HG03520 (cell line): Measurements from ENCODE around the gene ABCC6.
"Not testable (repeated sequence)": the region's sequence is repeated elsewhere in the genome, so short reads cannot be mapped to it uniquely, and the experiment has no call there.

Source experiments
- ATAC-seq: cut with Tn5 transposase; IDR thresholded peaks from one replicate; pipeline ENCODE4 v1.9.1; 2021; ENCODE audit warnings: mild to moderate bottlenecking, moderate library complexity; ENCODE audit not compliant: unreplicated experiment

Gene ABCC6

DNA sequence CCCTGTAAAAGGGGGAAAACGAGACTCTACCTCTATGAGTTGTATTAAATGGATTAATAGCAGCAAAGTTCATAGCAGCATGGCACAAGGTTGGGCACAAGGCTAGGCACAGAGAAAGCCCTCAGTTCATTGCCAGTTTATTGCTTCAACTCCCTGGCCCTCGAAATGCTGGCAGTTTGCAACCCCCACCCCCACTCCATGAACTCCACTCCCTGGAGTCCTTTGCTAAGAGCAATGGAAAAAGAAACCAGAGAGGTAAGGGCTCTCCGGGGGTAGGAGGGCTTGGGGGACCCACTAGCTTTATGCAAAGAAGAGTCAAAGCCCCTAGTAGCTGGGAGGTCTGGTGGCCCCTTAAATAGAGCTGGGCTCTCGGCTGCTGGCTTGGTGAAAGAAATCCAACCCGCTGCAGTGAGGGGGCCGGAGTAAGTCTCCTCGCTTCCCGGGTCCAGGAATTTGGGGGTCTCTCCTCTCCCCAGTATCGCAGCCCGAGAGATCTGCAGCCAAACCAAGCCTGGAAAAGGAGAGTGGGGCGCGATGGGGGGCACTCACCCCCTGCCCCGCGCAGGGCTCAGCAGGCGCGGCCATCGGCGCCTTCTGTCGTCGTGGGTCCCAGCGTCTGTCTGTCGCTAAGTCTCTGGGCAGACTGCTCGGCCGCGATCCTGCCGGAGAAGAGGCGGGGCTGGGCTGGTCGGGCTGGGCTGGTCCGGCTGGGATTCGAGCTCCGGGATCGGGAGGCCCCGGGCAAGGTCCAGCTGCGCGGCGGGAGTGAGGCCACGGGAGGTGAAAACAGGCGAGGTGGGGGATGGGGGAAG is at the start of gene ABCC6:
Gene ABCC6, minus strand, starts transcription at position 645 of the 812 bp plus-strand sequence. Its CDS starts 60 bp downstream, at position 585.
- not testable (repeated sequence) for ATAC-seq

DNA sequence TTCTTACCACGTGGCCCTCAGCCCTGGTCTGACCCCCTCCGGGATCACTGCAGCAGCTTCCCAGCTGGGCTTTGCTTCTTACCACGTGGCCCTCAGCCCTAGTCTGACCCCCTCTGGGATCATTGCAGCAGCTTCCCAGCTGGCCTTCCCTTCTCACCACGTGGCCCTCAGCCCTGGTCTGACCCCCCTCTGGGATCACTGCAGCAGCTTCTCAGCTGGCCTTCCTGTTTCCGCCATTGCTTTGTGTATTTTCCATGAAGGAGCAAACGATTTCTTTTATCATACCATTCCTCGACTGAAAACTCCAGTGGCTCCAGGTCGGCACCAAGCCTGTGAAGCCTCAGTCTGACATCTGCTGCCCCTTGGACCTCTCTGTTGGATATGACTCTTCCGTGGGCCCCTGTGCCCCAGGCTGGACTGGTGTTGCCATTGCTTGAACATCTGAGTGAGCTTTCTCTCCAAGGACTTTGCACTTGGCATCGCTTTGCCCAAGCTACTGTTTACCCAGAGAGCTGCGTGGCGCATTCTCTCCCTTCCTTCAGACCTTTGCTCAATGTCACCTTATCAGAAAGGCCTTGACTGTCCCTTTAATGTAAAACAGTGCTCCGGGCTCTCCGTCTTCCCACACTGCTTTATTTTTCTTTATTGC is 49.4 kb upstream of the ABCC6 start:
- not testable (repeated sequence) for ATAC-seq

DNA sequence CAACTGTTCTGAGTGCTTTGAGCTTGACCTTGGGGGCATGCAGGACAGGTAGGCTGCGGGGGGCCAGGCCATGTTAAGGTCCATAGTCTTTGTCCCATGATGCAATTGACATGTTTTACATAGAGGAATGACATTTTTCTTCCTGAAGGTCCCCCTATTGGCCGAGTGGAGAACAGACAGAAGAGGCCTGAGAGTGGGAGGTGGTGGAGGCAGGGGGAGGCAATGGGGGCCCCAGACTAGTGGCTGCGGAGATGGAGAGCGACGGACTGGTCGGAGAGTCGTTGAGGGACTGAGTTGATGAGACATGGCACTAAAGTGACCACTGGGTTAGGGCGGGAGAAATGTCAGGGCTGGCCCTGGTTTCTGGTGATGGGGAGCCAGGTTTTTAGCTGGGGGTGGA is 48.4 kb upstream of the ABCC6 start:
- ATAC-seq = not testable (repeated sequence)

DNA sequence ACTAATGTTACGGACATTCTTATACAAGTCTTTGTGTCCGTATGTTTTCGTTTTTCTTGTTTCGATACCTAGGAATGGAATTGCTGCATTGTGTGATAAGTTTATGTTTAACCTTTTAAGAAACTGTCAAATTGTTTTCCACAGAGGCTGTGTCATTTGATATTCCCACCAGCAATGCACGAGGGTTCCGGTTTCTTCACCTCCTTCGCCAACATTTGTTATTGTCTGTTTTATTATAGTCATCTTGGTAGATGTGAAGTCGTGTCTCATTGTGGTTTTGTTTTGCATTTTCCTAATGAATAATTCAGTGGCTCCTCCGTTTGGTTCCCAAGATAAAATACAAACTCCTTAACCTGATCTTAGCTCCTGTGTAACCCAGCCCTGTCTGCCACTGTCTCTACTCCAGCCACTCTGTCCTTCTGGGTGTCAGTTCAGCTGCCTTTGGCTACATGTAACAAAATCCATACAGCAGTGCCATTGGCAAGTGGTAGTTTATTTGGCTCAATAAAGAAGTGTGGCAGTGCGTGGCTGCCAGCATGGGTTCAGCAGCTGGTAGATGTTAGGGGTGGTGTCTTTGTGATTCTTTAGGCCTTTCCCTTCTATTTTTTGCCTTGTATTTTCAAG is 45.0 kb upstream of the ABCC6 start:
- not testable (repeated sequence) for ATAC-seq

DNA sequence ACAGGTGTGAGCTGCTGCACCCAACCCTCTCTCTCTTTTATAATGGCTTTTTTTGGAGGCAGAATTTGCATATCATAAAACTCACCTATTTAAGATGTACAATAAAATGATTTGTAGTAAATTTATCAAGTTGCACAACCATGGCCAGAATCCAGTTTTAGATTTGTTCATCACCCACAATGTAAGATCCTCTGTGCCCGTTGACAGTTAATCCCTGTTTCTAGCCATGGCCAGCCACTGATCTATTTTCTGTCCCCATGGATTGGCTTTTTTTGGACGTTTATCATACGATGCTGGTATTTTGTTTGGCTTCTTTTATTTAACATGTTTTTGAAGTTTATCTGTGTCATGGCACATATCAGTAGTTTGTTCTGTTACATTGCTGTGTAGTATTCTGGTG is 44.4 kb upstream of the ABCC6 start:
- ATAC-seq = not testable (repeated sequence)

DNA sequence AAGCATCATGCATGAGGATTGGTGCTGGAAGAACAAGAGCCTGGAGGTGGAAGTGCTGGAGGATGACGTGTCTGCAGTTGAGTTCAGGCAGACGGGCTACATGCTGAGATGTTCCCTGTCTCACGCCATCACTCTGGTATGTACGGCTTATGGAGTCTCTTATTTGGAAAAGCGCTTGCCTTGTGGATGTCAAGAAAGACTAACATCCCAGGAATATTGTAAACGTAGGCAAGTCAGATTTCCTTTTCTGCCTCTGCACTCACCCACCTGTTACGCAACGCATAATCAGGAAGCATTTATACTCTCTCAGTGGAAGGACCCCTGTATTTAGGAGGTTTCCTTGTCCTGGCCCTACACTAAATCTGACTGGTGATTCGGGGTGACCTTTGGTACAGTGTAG is 41.8 kb upstream of the ABCC6 start:
- not testable (repeated sequence) for ATAC-seq

DNA sequence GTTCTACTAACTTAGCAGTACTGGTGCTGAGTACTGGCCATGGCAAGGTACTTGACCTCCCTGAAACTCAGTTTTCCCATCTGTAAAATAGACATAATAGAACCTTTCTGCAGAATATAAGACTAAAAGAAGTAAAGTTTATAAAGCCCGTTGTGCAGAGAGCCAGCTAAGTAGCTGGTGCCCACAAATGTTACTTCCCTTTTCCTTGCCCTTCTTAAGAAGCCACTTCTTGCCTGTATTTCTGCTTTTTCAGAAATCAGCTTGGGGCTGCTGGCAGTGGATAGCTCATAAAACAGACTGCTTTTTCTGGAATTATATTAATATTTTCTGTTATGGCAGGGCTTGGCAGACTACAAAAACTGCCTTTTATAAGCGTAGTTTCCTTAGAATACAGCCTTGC is 40.7 kb upstream of the ABCC6 start:
- ATAC-seq = not testable (repeated sequence)

DNA sequence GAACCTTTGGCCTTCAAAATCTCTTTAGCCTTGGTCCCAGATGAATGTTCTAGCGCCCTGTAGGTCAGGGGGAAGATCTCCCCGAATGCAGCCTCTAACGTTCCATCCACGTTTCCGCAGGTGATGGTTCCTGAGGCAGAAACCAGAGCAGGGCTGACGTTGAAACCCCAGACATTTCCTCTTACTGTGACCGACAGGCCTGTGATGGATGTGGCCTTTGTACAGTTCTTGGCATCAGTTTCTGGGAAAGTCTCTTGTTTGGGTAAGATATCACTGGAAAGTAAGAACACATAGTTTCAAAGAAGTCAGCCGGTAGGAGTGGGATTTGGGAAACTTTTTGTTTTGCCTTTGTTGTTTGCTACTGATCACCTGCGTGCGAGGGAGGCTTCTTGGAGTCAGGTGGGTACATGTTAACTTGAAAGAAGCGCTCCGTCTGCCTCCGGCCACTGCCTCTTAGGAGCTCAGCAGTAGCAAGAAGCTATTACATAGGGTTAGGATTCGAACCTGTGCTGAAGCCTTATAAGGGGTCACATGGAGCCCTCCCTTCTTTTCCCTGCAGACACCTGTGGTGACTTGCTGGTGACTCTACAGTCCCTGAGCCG is 39.8 kb upstream of the ABCC6 start:
- not testable (repeated sequence) for ATAC-seq

DNA sequence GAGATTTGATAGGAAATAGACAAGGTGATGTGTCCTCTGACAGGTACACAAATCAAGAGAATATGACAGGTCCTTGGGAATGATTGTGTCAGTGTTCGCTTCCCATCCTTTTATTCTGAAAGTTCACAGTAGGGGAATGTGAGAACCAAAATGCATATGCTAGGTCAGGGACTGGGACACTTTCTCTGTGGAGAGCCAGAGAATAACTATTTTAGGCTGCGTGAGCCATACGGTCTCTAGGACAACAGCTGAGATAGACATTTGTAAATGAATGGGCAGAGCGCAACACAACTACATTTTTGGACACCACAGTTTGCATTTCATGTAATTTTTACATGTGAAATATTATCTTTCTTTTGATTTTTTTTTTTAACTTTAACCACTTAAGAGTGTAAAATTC is 36.7 kb upstream of the ABCC6 start:
- not testable (repeated sequence) for ATAC-seq

DNA sequence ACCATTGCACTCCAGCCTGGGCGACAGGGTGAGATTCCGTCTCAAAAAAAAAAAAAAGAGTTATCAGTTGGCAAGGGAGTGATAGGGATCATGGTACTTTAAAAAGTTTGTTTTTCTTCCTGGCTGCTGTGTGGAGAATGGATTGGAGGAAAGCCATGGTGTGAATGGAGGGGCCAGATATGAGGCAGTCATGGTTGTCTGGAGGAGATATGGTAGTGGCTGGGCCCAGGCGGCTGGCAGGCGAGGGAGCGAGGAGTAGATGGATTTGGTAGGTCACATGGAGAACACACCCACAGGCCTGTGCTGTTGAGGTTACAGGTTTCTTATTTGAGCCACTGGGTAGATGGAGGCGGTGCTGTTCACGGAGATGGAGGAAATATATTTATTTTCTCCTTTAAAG is 35.5 kb upstream of the ABCC6 start:
- not testable (repeated sequence) for ATAC-seq

DNA sequence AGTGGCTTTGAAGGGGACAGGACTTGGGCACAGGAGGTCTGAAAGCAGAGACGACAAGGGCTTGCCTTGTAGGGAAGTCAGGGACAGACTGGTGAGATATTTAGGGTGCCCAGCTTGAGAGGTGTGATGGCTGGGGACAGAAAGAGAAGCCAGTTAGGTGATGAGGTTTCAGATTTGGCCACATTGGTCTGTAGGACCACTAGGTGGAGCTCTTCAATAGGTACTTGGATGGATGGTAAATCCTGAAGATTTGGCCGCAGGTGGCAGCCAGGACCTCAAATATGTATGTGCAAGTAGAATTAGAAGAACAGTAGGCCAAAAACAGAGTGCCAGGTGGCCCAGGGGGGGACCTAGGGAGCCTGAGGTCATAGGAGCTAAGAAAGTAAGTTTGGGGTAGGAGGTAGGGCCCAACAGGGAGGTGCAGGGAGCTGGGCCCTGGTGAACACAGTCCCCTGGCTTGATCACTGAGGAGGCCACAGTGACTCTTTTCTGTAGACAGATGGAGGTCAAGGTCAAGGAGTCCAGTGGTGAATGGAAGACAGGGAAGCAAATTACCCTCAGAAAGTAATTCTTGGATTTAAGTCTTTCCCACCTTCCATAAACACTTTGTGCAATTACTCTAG is 34.1 kb upstream of the ABCC6 start:
- not testable (repeated sequence) for ATAC-seq

DNA sequence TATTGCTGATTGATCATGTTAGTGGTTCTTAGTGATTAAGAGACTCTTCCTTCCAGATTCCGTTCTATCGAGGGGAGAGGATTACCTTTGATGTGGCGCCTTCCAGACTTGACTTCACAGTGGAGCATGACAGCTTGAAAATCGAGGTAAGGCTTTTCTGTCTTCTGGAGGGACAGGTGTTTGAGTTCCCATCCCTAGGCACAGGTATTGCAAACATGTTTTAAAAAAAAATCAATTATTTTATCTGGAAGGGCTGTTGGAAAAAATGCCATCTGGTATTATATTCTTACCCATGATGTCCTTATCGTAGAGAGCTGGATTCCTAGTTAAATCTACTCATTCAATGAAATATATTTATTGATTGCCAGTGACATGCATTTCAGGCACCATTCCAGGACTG is 29.1 kb upstream of the ABCC6 start:
- not testable (repeated sequence) for ATAC-seq

DNA sequence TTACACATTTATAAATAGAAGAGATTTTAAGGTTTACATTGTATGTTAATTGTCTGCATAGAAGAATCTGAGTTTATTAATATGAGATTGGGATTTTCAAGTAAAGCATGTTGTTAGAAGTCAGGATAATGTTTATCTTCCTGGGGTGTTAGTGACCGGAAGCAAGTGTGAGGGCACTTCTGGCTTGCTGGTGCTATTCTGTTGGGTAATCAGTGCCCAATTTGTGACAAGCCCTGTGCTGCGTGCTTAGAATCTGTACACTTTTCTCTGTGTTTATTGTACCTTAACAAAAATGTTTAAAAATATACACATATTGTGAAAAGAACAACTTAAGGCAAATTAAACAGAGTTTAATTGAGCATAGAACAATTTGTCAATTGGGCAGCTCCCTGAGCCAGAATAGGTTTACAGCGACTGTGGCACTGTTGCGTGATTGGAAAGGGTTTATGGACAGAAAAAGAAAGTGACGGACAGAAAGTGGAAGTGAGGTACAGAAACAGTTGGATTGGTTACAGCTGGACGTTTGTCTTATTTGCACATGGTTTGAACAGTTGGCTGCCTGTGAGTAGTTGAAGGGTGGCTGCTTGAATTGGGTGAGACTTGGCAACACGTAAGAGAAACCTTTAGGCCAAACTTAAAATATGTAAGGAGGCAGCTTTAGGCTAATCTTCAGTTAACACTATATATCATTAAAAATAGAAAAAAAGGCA is 26.5 kb upstream of the ABCC6 start:
- ATAC-seq = not testable (repeated sequence)

DNA sequence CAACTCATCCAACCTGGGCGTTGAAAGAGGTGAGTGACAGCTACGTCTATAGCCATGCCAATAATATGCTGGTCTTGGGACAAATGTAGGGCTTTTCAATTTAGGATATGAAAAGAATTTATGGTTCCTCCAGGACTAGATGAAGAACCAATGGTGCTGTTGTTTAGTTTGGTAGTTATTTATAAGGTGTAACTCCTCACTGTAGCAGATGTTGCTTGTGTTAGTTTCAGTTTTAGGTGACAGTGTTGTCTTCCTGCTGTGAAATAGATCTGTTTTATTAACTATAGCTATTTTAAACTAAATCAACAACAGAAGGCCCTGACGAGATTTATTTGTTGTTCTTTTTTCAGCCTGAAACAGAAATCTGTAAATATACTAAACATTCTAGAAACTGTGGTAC is 24.1 kb upstream of the ABCC6 start:
- not testable (repeated sequence) for ATAC-seq

DNA sequence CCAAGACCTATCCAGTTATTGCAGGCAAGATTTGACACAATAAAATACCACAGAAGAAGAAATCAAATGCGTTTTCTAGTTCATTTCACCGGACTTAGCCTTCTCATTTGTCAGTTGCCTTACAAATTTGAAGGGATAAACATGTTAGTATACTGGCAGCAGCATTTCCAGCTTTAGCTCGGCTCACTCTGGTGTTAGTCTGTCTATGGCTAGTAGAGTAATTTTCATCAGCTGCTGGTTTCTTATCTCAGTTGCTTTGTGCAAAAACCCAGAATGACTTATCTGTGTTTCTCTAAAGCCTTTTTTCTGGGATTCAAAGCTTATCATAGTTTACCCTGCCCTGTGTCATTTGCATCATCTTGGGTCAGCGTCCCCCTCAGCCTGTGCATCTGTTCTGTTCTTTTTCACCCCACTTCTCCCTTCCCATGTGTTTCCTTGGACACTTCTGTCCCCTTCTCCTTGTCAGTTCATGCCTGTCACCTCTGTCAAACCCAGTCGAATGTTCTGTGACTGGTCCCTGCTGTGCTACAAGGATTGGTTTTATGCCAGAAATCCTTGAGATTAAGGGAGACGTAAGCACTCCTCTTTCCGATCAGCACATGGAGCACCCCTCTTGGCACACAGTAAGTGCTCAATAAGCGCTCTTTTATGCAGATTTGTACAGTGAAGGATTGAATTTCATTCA is 23.4 kb upstream of the ABCC6 start:
- not testable (repeated sequence) for ATAC-seq

DNA sequence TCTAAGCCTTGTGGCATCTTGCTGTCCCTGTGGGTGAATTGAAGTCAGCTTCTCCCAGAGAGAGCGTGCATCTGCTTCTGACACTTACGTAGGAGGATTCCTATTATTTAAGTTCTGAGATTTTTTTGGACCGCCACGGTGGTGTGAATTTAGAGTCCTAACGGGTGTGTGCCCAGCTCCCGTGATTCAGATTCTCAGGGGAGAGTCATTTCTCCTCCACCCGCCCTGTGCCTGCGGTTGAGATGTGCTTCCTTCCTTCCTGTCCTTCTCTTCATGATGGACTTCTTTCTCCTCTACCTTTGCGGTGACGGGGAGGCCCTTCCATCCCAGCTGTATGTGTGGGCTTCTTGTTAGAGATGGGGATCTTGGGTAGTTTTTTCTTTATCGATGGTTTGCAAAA is 20.6 kb upstream of the ABCC6 start:
- ATAC-seq = not testable (repeated sequence)

DNA sequence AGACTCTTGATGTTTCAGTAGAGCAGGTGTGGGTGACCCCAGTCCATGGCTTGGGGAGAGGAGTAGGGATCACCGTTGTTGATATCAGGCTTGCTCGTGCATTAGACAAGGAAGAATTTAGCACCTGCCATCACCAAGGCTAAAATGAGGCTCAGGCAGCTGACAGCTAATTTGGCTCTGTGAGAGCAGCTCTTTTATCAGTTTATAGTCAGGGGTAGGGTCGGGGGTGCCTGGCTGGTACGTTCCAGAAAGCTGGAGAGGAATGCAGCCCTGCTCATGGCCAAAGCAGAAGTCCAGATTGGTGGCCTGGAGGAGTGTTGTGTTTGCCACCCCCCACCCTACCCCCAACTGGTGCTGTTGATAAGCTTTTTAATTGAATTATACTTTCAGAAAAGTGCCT is 17.4 kb upstream of the ABCC6 start:
- ATAC-seq = not testable (repeated sequence)

DNA sequence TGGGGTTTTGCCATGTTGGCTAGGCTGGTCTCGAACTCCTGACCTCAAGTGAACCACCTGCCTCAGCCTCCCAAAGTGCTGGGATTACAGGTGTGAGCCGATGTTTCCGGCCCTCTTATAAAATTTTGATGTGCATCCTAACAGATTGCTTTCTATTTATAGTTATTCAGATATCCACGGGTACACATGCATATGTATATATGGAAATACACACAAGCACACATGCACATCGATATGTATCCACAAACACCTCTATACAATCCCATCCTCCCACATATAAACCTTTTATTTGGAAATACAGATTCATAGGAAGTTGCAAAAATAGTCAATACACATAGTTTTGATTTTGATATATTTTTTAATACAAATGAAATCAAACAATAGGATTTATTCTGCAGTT is 14.4 kb upstream of the ABCC6 start:
- ATAC-seq = not testable (repeated sequence)

DNA sequence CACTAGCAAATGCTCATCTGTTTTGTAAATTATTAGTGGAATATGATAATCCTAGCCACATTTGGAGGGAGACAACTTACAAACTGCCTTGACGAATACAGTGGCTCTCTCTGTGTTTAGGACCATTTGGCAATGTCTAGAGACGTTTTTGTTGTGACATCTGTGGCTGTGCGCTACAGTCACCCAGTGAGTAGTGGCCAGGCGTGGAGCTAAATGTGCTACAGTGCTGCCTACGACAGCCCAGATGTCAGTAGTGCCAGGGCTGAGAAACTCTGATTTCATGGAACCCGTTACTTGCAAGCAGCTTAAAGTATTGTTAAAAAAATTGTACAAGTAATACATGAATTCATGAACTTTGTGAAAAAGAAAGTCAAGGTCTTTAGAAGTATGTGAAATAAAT is 13.8 kb upstream of the ABCC6 start:
- ATAC-seq = not testable (repeated sequence)

DNA sequence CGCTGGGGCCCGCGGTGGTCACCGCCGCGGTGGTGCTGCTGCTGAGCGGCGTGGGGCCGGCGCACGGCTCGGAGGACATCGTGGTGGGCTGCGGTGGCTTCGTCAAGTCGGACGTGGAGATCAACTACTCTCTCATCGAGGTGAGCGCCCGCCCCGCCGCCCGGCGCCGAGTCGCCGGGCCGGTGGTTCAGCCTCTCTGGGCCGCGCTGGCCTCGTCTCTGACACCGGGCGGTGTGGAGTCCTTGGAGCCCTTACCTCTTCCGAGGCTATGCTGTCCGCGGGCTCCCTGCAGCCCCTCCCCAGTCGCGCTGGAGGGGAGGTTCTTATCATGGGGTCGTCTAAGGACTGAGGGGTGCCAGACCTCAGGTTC is 9.4 kb upstream of the ABCC6 start:
- not testable (repeated sequence) for ATAC-seq
